ENCODE data around the gene INS. TPM values are rescaled to one million over a fixed set of nuclear protein-coding genes. Genes with fewer than 3 reads are reported as not detected.
A peak's percentile ranks its signal among the peaks of the same experiment; 100 is the strongest.
"Not testable (repeated sequence)": the region's sequence is repeated elsewhere in the genome, so short reads cannot be mapped to it uniquely, and the experiment has no call there.

The INS gene
- total and polyA plus RNA-seq, 4 donors = 1.2 to 3.3 TPM; not detected in 2

GRCh38 chr11:2194877-2195755 lies 34.1 kb upstream of the INS start:
- TF ChIP-seq CTCF (IDR thresholded peaks at IDR 0.05; ENCODE audit: control extremely low read depth, extremely low read depth) = peak; percentile 16
- Histone ChIP-seq H3K27me3 (ENCODE audit: control insufficient read depth in 3 of 3, insufficient read depth in 3 of 3, low read length in 2 of 3) (peaks cover 0 to 7% (median 0%) of the 10 kb centered on the region in 3 donors), H3K27ac (ENCODE audit: low read depth in 1 of 2, low read length in 1 of 2) (no peak overlapping the region), H3K4me1 (ENCODE audit: control insufficient read depth in 5 of 5, insufficient read depth in 5 of 5, low read length in 5 of 5) (no peaks in the 10 kb centered on the region), H3K36me3 (ENCODE audit: control insufficient read depth in 4 of 4, insufficient read depth in 4 of 4, low read length in 4 of 4) (no peaks in the 10 kb centered on the region), H3K4me3 (no peak overlapping the region), H3K9me3 (ENCODE audit: control insufficient read depth in 4 of 4, insufficient read depth in 3 of 4, low read length in 3 of 4) (no peaks in the 10 kb centered on the region), H3K9ac (ENCODE audit: insufficient read depth in 1 of 2, low read length in 2 of 2) (no peak overlapping the region)
- no peak for ATAC-seq (ENCODE audit: insufficient read depth, low FRiP score)
- peak in 2 of 3 donors; percentile 18 to 55 for DNase-seq
- WGBS, 2 donors = 50 to 55% methylated on average over 24 of the region's 24 CpGs

- not testable (repeated sequence) for ATAC-seq (ENCODE audit: insufficient read depth, low FRiP score); H3K4me1 ChIP-seq (ENCODE audit: control insufficient read depth in 5 of 5, insufficient read depth in 5 of 5, low read length in 5 of 5); H3K36me3 ChIP-seq (ENCODE audit: control insufficient read depth in 4 of 4, insufficient read depth in 4 of 4, low read length in 4 of 4); H3K9me3 ChIP-seq (ENCODE audit: control insufficient read depth in 4 of 4, insufficient read depth in 3 of 4, low read length in 3 of 4); DNase-seq; H3K4me3 ChIP-seq; H3K27me3 ChIP-seq (ENCODE audit: control insufficient read depth in 3 of 3, insufficient read depth in 3 of 3, low read length in 2 of 3); H3K9ac ChIP-seq (ENCODE audit: insufficient read depth in 1 of 2, low read length in 2 of 2); H3K27ac ChIP-seq (ENCODE audit: low read depth in 1 of 2, low read length in 1 of 2)
- 78 to 80% methylated on average over 17 to 18 of the region's 20 CpGs for WGBS, 2 donors
These were observed 33.0 kb upstream of the INS start for GRCh38 chr11:2193888-2194595.

GRCh38 chr11:2193099-2193887 lies 32.3 kb upstream of the INS start:
- Histone ChIP-seq H3K4me1 (ENCODE audit: control insufficient read depth in 5 of 5, insufficient read depth in 5 of 5, low read length in 5 of 5) (no peaks in the 10 kb centered on the region), H3K4me3 (no peak overlapping the region), H3K9me3 (ENCODE audit: control insufficient read depth in 4 of 4, insufficient read depth in 3 of 4, low read length in 3 of 4) (no peaks in the 10 kb centered on the region), H3K27ac (ENCODE audit: low read depth in 1 of 2, low read length in 1 of 2) (no peak overlapping the region), H3K9ac (ENCODE audit: insufficient read depth in 1 of 2, low read length in 2 of 2) (no peak overlapping the region), H3K36me3 (ENCODE audit: control insufficient read depth in 4 of 4, insufficient read depth in 4 of 4, low read length in 4 of 4) (no peaks in the 10 kb centered on the region), H3K27me3 (ENCODE audit: control insufficient read depth in 3 of 3, insufficient read depth in 3 of 3, low read length in 2 of 3) (peaks cover 0 to 7% (median 0%) of the 10 kb centered on the region in 3 donors)
- 88 to 90% methylated on average over 24 to 26 of the region's 26 CpGs for WGBS, 2 donors
- DNase-seq = no peak
- ATAC-seq (ENCODE audit: insufficient read depth, low FRiP score) = no peak
- no peak for TF ChIP-seq CTCF (IDR thresholded peaks at IDR 0.05; ENCODE audit: control extremely low read depth, extremely low read depth)

Measured in lung (tissue), 12 donors.